Measurements from ENCODE around the gene TANC1.

DNA sequence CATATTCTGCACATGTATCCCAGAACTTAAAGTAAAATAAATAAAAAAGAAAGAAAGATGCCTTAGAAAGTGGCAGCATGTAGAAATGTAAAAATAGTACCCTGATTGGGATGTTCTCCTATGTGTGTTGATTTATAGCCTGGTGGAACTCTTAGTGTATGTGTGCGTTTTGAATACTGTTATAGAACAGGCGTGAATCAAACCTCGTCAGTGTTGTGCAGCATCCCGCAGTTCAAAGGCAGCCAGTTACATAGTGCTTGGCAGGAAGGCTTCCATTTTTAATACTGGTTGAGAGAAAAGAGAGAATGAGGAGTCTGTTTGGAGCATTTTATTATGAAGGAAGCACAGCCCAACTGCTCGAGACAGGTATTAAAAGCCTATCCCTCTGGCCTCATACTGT, 49.4 kb downstream of the TANC1 start:
- TF ChIP-seq POLR2A (IDR thresholded peaks at IDR 0.05) (no peak), CTCF (IDR thresholded peaks at IDR 0.05) (no peak), POLR2AphosphoS5 (IDR thresholded peaks at IDR 0.05; ENCODE audit: insufficient read depth in 1 of 2, low read depth in 1 of 2) (no peak)

All from vagina (tissue), 2 donors.